ENCODE data around the gene ADAMTS17.

Gene ADAMTS17

DNA sequence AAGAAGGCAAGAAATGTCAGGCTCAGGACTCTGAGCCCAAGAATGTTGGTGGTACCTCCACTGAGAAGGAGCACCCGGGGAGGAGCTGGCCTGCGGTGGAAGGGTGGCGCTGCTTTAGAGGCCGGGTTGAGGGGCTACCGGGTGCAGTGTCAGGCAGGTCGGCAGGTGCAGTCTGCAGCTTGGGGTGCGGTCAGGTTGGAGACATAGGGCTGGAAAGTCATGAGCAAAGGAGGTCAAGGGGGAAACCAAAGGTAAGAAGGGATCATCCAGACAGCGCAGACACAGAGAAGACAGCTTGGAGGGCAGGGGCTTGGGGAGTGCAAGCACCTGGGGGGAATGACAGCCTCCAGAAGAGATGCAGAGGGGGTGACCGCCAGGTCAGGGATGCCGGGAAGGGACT, 334.2 kb downstream of the ADAMTS17 start:
- no peak for DNase-seq

DNA sequence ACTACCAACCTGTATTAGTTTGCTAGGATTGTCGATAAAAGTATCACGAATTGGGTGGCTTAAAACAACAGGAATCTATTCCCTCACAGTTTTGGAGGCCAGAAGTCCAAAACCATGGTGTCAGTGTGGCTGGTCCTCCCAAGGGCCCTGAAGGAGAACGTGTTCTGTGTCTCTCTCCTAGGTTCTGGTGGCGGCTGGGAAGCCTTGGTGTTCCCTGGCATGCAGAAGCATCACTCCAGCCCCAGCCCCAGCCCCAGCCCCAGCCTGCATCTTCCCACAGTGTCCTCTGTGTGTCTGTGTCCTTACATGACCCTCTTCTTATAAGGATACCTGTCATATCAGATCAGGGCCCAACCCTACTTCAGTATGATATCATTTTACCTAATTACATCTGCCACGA, 336.1 kb downstream of the ADAMTS17 start:
- DNase-seq, result no peak

DNA sequence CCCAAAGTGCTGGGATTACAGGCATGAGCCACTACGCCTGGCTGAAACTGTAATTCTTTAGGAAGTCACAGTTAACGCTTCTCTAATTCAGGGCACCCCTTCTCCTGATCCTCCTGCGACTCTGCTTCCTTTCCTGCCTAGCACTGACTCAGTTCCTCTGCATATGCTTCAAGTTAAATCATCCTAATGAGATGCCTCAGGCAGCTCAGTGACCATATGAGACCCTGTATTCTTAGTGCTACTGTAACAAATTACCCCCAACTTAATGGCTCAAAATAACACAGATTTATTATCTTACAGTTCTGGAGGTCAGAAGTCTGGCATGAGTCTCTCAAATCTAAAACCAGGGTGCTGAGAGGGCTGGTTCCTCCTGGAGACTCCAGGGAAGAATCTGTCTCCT, 336.8 kb downstream of the ADAMTS17 start:
- DNase-seq, result no peak

DNA sequence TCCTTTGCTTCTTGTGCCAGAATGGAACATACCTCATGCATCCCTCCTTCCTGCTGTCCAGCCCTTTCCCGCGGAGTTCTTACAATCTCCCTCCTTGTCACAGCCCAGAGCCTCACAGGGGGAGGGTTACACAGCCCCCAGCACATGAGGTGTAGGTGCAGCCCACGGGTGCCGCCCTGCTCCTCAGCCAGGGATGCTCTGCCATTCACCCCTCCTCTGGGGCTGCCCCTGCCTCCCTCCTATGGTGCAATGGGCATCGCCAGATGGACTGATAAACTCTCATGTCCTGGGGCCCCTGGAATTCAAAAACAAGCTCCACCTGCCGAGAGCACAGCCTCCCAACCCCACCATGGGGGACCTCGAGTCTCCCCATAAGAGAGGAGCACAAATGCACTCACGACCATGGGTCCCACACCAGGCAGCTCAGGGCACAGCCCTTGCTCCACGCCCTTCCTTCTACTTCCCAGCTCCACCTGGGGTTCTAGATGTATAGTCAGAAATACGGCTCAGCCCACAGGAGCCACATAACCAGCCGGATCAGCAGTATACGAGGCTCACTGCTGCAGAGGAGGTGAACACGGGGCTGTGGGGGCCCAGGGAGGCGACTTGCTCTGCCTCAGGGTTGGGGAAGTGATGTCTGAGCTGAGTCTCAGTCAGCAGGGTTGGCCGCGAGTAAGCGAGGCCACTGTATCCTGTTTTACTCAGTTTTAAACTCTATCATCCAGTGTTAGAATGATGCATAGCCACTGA, 338.8 kb downstream of the ADAMTS17 start:
- no peak for DNase-seq

DNA sequence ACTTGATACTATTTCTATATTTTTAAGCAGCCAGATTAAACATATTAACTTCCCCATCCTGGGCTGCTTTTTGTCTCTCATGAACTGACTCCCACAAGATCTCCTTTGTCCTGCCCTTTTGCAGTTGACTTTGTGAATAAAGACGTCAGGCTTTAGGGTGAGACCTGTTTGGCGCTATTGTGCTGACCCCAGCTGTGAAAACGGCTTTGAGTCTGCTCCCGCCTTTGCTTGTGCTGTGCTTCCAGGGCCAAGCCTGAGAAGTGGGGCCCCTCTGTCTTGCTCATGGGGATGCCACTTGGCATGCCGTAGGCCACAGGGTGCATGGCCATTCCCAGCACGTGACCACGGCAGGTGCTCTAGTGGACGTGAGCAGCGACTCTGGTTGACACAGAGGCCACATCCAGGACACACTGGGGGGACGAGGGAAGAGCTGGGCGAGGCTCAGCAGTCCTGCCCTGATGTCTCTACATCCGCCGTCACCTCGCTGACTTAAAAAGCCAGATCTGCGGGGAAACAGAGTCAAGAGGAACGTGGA, 339.6 kb downstream of the ADAMTS17 start:
- DNase-seq, result no peak

DNA sequence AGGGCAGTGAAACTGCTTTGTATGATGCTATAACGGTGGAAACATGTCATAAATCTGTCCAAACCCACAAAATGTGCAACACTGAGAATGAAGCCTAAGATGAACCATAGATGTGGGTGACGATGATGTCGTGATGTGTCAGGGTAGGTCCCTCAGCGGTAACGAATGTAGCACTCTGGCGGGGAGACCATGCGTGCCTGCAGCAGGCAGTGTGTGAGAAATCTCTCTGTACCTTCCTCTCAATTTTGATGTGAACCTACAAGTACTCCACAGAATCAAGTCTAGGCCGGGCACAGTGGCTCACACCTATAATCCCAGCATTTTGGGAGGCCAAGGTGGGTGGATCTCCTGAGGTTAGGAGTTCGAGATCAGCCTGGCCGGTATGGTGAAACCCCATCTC, 340.4 kb downstream of the ADAMTS17 start:
- DNase-seq, result no peak

DNA sequence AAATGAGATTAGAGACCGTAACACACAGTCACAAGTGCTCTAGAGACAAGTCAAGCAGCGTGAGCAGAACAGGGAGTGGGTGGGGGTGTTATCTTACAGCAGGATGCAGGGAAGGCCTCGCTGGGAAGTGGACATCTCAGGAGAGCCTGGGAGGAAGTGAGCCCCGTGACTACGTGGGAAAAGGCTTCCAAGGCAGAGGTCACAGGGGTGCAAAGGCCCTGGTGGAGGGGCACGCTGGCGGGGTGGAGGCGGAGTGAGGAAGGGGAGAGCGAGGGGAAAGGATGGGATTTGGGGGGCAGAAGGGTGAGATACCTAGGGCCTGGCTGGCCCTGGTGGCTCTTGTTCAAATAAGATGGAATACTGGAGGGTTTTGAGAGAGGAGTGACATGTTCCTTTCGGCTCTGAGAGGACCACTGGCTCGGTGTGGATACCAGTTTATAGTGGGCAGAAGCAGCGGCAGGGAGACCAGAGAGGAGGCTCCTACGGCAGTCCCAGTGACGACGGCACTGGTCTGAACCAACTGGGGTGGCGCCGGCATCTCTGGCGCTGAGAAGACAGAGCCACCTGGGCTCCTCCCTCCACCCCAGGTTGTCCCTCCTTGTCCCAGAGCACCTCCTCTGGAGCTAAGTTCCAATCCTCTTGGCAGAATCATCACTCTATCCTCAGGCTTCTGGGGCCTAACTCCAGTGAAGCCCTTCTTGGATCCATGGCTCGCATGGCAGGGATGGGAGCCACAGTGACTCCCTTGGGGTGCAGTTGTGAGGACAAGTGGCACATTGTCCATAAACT, 342.3 kb downstream of the ADAMTS17 start:
- DNase-seq, result no peak

DNA sequence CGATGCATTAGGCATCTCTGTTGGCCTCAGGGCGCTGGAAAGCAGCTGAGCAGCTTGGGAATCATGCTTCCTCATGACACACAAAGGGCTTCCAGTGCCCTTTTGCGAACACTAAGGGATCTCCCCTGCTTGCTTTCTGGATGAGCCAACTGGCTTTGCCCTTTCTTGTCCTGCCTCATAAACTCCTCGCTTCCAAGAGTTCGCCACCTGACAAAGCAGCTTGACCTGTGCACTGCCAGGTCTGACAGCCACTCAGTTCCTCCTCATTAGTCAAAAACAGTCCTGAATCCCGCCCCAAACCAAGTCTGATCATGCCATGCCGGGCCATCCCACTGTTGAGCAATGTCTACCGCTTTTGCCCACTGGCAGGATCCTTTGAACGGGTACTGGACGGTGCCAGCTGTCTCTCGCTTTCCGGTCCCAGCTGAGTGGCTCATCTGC, 343.1 kb downstream of the ADAMTS17 start:
- no peak for DNase-seq

DNA sequence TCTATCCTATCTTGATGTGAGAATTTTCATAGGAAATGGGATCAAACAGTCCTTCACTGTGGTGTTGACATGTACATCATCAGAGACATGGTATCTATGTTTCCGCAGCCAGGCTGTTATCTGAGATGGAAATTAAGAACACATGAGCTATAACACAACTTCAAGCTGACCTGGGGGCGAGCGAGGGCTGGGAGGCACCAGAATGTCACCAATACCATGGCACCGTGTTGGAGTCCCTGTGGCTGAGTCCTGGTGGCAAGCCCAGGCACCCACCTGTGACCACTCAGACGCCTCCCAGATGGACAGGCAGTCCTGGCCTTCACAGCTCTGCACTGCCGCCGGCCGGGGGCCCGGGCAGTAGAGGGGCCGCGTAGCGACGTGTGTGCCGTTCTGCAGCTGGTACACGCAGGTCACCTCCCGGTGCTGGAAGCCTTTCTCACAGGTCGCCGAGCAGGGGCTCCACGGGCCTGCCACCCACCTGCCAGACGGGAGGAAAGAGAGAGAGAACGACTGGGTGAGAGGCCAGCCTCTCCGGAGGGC, 344.6 kb downstream of the ADAMTS17 start:
- DNase-seq, result no peak

DNA sequence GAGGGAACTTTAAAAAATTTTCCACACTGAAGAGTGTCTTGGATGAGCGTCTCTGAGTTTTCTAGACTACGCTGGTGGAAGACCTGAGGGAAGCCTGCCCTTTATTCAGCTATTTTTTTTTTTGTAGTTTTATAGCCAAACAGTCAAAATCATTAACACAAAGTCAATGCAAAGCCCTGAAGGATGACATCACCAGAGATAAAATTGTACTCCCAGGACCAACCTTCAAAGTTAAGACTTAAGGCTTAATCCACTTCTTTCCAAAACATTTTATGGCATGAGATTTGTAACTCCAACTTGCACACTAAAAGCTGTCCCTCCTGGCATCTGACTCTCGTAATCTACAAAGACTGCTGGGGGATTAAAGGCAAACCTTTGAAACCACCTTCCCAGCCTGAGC, 345.1 kb downstream of the ADAMTS17 start:
- no peak for DNase-seq

DNA sequence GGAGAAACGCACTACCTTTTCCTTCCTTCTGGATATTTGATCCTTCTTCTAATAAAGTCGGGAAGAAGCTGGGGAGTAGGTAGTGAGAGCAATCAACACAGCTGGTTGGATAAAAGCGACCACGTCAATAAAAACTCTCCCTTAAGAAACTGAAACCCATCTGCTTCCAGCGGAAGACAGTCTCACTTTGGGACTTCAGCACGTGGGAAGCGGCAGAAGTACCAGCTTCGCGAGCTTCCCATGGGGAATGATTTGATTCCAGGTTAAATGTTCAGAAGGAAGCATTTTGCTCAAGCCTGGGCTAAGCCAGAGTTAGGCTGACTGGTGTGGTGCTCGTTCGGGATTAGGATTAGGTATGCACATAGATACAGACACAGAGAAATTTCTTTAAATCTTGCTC, 346.2 kb downstream of the ADAMTS17 start:
- no peak for DNase-seq

DNA sequence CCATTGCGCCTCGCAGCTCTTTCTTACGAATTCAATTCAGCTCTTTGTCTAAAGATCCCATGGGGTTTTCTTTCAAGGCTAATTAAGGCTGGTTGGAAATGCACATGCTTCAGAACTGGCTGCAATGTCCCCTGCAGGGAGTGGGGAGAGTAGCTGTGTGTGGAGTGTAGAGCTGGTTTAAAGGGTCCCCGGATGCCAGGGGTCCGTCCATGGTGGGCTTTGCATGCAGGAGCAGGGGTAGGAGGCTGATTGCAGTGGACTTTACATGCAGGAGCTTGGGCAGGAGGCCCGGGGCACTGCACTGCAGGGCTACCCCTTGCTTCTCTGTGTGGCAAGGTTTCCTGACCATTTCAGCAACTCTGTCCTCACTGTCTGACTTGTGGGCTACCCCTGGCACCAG, 346.9 kb downstream of the ADAMTS17 start:
- DNase-seq, result no peak

DNA sequence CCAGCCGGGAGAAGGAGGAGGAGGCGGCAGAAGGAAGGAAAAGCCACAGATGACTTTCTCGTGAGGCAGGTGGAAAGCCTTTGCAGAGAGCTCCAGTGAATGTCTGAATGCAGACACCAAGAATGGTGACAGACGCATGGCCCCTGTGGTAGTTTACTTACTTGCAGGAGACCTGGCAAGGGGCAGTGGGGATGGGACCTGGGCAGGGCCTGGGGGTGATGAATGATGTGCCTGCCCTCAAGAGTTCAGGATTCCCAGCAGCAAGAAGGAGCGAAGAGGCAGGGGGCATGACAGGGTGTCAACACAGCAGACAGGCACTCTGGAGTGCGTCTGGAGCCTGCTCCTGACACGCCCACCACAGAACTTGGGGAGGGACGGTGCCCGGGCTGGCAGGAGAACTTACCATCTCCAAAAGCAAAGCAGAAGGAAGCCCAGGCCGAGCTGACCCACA, 348.1 kb downstream of the ADAMTS17 start:
- no peak for DNase-seq

DNA sequence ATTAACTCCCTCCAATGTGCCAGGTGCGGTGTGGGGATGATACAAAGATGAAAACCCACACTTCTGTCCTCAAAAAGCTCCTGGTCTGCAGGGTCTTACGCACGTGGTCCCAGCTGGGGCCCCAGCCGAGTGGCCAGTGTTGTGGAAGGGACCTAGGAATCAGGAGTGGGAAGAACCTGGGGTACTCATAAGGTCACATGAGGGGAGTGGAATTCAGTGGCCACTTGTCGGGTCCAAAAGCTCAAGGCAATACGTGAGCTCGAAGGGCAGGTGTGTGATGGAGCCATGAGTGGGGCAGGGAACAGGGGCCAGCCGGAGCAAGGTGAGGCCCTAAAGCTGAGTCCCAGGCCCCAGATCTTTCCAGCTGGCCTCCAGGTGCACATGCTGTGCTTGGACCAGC, 348.5 kb downstream of the ADAMTS17 start:
- no peak for DNase-seq

DNA sequence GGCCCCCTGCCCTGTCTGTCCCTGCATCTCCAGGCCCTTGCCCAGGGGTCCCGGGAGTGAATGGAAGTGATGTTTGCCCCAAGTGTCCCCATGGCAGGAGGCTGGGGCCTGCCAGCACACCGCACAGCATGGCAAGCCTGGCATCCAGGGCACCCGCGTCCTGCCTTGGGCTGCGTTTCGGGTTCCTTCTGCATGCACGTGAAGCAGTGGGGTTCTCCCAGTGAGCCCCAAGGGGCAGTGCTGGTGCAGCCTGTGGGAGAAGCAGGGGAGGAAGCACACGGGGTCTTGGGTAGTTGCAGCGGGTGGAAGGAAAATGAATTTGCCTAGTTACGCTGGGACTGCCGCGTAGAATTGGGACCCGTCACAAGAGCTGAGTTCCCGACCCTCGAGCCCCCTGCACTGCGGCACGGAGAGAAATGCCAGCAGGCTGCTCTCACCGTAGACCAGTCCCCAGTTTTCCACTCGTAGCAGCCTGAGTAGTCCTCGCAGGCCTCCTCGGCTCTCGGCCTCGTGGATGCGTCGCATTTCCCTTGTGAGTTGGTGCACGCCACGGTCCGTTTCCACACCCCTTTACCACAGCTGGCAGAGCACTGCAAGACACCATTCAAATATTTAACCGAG, 349.1 kb downstream of the ADAMTS17 start:
- no peak for DNase-seq

DNA sequence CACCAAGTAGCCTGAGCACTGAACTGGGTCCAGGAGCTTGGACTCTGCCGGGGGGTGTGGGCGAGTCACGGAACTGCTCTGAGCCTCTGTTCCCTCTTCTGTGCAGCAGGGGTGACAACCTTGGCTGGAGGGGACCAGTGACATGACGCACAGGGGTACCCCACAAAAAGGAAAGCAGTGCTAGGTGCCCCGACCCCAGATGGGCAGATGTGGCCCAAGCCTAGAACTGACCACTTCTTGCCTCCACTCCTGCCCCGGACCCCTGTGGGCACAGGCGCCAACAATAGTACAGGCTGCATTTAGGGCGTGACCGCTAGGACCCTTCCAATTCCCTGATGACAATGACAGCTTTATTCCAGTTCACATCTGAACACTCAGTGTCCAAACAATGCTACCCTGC, 352.7 kb downstream of the ADAMTS17 start:
- DNase-seq, result no peak

DNA sequence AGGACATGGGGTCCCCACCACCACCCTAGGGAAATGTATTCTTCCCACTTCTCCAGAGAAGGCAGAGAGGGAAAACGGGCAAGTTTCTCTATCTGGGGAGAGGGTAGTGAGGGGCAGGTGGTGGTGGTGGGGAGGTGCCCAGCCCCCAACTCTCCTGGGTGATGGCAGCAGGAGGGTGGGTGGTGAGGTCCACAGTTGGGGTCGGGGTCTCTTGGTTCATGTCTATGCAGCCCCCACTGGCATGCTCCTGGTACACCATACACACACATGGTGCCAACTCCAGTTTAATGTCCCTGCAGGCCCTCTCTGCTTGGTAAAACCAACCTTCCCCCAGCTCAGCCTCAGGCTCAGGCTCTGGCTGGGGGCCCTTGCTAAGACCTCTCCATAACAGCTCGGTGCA, 354.1 kb downstream of the ADAMTS17 start:
- DNase-seq, result no peak

DNA sequence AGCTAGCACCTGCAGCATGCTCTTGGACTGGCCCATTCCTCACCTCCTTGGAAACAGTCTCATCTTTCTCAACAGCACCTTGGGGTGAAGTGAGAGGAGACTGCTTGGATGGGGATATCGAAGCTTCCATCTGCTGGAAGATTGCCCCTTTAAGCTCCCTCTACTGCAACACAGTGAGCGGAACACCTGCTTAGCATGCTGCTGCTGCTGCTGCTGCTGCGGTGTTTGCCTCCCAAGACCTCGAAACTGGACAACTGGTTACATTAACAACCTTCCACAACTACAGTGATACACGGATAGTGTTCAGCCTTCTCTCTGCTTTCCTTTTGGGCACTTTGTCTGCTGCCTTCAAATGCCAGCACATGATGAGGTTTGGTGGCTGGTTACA, 354.7 kb downstream of the ADAMTS17 start:
- DNase-seq, result no peak

DNA sequence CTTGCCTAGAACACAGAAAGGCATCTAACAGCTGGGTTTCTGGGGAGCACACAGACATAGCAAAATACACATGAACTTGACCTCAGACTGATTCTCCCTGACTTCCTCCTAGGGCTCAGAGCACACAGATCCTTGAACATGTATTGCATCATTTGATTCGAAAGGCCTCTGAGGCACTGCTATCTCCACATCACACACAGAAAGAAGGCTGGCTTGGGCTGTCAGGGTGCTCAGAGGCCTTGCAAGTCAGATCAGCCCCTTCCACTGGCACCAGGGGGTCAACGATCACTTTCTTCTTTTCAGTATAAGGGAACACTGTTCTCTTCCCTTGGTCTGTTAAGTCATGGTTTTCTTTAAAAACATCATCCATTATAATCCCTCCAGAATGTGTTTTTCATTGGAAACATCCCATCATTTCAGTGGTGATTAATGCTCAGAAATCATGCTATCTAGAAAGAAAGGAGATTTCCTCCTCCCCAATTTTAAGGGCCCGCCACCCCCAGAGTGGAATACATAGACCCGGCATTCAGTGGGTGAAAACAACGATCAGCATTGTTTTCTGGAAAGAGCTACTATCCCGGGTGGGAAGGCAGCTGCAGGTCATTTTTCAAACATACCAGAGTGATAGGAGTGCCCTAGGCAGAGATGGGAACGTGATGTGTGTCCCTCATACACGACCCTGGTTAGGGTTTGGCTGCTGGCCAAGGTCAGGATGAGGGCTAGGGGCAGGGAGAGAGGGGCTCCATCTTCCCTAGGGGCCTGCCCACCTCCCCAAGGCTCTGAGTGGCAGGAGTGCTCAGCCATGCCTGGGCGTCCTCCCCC, 355.3 kb downstream of the ADAMTS17 start:
- no peak for DNase-seq

DNA sequence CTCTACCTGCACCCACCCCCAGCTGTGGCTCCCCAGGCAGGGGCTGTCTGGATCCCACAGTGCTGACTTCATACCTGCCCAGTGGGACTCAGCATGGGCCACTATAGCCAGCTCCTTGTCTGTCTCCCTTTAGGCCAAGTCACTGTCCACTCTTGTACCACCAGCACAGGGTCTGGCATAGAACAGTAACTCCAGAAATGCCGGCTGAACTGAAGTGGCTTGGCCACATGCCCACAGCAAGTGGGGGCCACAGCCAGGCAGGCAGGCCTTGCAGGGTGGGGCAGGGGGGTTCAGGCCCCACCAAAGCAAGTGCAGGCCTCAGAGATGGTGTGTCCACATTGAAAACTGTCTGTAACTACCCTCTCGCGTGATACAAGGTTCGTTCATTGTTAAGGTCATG, 355.9 kb downstream of the ADAMTS17 start:
- DNase-seq, result no peak

DNA sequence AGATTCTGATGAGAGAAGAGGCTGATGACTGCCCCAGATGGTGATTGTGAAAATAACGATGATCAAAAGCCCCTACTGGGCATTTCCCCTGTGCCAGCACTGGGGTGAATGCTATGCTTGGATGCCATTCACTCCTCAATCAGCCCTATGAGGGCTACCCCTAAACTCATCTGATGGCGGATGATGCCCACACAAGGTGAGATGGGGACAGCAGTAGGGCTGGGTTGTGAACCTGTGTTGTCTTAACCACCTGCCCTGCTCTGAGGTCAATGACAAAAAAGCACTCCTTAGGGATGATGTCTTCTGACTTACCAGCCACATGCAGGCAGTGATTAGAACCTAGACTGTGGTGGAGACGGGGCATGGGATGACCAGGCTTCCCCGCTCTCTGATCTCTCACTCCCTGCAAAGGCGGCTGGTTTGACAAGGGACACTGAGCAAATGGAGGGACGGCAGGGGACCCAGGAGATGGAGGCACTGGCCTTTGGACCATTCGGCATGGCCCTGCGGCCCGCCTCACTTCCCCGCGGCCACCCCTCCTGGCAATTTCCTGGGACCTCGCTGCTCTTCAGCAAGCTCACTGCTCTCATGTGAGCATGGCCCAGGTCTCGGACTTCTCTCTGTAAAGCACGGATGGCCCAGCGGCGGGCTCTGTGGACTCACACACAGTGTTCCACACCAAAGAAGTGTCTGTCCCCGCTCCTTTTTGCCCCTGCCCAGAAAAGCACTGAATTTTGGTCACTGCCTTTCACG, 357.1 kb downstream of the ADAMTS17 start:
- DNase-seq, result no peak

DNA sequence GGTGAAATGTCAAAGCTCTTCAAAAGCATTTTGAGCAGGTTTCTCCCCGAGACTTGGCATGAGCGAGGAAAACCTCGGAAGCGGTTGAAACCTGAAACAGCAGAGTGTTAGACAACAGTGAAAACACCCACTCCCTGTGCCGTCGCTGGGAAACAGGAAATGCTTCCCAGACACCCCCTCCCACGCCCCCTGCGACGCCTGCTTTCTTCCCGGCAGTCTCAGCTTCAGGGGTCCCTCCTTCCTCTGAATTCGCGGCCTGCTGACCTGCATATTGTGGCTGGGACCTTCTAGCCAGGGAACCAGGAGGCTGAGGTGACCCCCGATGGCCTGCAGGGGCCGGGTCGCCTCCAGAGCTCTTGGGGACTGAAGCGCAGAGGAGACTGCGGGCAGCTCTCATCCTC, 357.9 kb downstream of the ADAMTS17 start:
- DNase-seq, result no peak
